ENCODE measurements around the gene UNCX.

Gene UNCX

GRCh38 chr7:1233333-1234048, 819 bp downstream of the UNCX start:
- no peak for DNase-seq

- no peak for DNase-seq
These were observed 1.6 kb downstream of the UNCX start for GRCh38 chr7:1234049-1234880.

GRCh38 chr7:1234881-1235500, 2.3 kb downstream of the UNCX start:
- DNase-seq, result no peak

GRCh38 chr7:1235501-1236131, 2.9 kb downstream of the UNCX start:
- no peak for DNase-seq

GRCh38 chr7:1236132-1236661, 3.5 kb downstream of the UNCX start:
- no peak for DNase-seq

- DNase-seq, result no peak
These were observed 4.4 kb downstream of the UNCX start for GRCh38 chr7:1236831-1237701.

GRCh38 chr7:1237704-1238255, 5.1 kb downstream of the UNCX start:
- DNase-seq, result no peak

- no peak for DNase-seq
These were observed 5.8 kb downstream of the UNCX start for GRCh38 chr7:1238450-1238882.

GRCh38 chr7:1238931-1239802, 6.5 kb downstream of the UNCX start:
- DNase-seq, result no peak

GRCh38 chr7:1239803-1240516, 7.3 kb downstream of the UNCX start:
- no peak for DNase-seq

GRCh38 chr7:1240517-1241257, 8.0 kb downstream of the UNCX start:
- DNase-seq, result no peak

- DNase-seq, result no peak
These were observed 8.6 kb downstream of the UNCX start for GRCh38 chr7:1241258-1241602.

- DNase-seq, result no peak
These were observed 9.1 kb downstream of the UNCX start for GRCh38 chr7:1241603-1242255.

GRCh38 chr7:1242256-1242605, 9.6 kb downstream of the UNCX start:
- DNase-seq, result no peak

- no peak for DNase-seq
These were observed 10.1 kb downstream of the UNCX start for GRCh38 chr7:1242606-1243289.

GRCh38 chr7:1243290-1243963, 10.8 kb downstream of the UNCX start:
- no peak for DNase-seq

- no peak for DNase-seq
These were observed 11.3 kb downstream of the UNCX start for GRCh38 chr7:1243964-1244416.
